Activated T-helper 2 cell treated with anti-CD3 and anti-CD28 coated beads, Interferon-gamma antibody, Interleukin-2, Interleukin-4, amounts not matched to agents 10 μg/mL and 5 μg/mL and 100 μg/mL, durations not matched to agents 14 hours and 24 hours and 36 hours (primary cell): Measurements from ENCODE around the gene MVD. TPM values are rescaled to one million over a fixed set of nuclear protein-coding genes. Genes with fewer than 3 reads are reported as not detected.
A peak's percentile ranks its signal among the peaks of the same experiment; 100 is the strongest.

Experiments
- DNase-seq: peaks from one replicate; pipeline ENCODE4 v3.0.0; 2021; ENCODE audit warnings: low spot score
- H3K27ac Mint-ChIP-seq: one replicate; pipeline ENCODE4 v1.8.0; 2021; ENCODE audit warnings: mixed read lengths
- H3K27me3 Mint-ChIP-seq: one replicate; pipeline ENCODE4 v1.8.0; 2021; ENCODE audit warnings: low read depth, mixed read lengths
- H3K36me3 Mint-ChIP-seq: one replicate; pipeline ENCODE4 v1.8.0; 2021; ENCODE audit warnings: low read depth, mixed read lengths
- H3K4me1 Mint-ChIP-seq: one replicate; pipeline ENCODE4 v1.8.0; 2021; ENCODE audit warnings: low read depth, mixed read lengths
- H3K4me3 Mint-ChIP-seq: one replicate; pipeline ENCODE4 v1.8.0; 2021; ENCODE audit warnings: low read depth, mild to moderate bottlenecking, moderate library complexity, mixed read lengths
- H3K9me3 Mint-ChIP-seq: one replicate; pipeline ENCODE4 v1.8.0; 2021; ENCODE audit warnings: mixed read lengths
- intact Hi-C: fragments of 100-400 bp; cut with micrococcal nuclease; formaldehyde crosslinking; loops from one replicate; pipeline ENCODE4 v1.15.1; 2023
- total RNA-seq: library from RNA; stranded (reverse); gene quantifications from 2 replicates; pipeline ENCODE4 v1.2.3, GENCODE V29; 2022

MVD gene
- total RNA-seq, 1 donor from 2014 or later, result 132 TPM

DNA sequence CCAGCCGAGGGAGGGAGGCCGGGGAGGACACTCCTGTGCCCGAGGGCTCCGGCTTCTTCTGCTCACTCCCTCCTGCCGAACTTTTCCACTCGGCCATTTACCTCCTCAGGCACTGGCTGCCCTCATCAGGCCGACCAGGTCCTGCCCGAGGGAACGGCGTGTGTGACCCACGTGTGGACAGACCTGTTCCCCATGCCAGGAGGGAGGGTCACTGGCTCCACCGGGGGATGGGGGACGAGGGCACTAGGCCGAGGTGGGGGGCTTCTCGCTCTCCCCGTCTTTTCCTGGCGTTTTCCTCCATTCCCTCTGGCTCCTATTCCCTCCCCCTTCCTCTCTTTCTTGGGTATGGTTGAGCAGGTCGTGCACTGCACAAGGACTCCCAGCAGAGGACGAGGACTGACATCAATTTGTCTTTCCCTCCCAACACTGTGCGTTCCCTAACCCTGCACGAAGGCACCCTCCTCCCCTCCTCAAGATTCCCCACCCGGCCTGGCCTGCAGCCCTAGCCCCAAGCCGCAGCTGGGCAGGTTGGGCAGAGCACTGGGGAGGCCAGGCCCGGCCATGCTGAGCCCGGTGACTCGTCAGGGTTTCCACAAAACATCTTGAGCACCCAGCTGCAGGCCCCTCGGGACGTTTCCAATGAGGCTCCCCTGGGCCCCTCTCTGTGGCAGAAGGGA, 27.8 kb downstream of the MVD start:
- Mint-ChIP-seq H3K36me3 (peaks cover 23% of the 10 kb centered on the region), H3K4me3 (peak overlapping the region; percentile 63), H3K27me3 (peaks cover 14% of the 10 kb centered on the region), H3K9me3 (no peaks in the 10 kb centered on the region), H3K27ac (no peak overlapping the region), H3K4me1 (peaks cover 19% of the 10 kb centered on the region)
- DNase-seq, result no peak
- intact Hi-C loops, result no loop called here

DNA sequence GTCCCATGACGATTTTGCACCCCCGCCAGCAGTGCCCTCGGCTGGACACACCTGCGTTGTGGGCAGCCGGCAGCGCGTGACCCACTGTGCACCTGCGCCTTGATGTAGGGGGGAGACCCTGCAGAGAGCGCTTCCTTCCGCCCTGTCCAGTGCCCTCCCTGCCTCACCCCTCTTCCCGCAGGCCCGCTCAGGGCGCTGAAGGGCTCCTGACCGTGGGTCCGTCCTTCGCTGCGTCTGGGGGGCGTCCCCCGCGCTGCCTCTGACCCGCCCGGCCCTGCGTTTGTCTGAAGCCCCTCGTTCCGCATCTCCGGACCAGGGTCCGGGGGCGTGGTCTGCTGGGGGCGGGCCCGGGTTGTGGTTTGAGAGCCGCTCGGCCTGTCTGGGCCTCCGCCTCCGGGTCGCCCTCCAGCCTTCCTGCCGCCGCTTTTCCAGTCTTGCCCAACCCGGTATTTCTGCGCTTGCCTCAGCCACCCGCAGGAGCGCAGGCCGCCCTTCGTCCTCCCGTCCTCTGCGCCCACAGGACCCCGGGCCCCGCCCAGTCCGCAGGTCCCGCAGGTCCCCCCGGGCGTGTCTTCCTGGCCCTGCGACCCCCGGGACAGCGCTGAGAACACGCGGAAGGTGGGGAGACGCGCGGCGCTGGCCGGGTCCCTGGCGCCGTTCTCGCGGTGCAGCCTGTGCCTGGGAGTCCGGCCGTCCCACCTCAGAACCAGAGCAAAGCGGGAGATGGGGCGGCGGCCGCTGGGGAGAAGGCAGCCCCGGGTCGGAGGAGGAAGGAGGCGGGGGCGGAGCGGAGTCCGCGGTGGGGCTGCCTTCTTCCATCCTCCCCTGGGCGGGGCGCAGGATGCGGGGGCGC, 28.5 kb downstream of the MVD start:
- Mint-ChIP-seq H3K9me3 (no peaks in the 10 kb centered on the region), H3K27ac (no peak overlapping the region), H3K4me1 (peaks cover 17% of the 10 kb centered on the region), H3K27me3 (peaks cover 11% of the 10 kb centered on the region), H3K36me3 (peaks cover 23% of the 10 kb centered on the region), H3K4me3 (peak overlapping the region; percentile 67)
- DNase-seq, result peak; percentile 60
- intact Hi-C loops, result no loop called here

DNA sequence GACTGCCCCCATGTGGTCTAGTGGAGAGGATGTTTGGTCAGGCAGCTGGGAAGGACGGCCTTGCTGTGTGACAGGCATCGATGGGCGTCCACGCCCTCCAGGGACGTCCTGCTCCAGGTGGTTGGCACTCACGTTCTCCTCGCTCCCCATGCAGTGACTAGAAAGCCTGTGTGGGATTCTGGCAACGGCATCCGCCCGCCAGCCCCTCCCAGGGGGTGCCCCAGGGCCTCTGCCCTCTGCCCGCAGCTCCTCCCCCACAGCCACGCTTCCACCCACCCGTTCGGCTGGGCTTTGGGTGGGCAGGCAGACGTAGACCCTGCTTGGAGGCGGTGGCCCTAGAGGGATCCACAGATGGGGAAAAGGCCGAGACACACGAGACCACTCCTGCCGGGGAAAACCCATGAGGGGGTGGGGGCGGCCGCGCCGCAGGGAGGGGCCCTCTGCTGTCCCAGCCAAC, 29.2 kb downstream of the MVD start:
- H3K4me3 Mint-ChIP-seq, result peak overlapping the region; percentile 67
- peaks cover 17% of the 10 kb centered on the region for H3K4me1 Mint-ChIP-seq
- no peaks in the 10 kb centered on the region for H3K9me3 Mint-ChIP-seq
- no peak for DNase-seq
- peaks cover 25% of the 10 kb centered on the region for H3K36me3 Mint-ChIP-seq
- intact Hi-C loops, result no loop called here
- peaks cover 11% of the 10 kb centered on the region for H3K27me3 Mint-ChIP-seq
- peak overlapping the region; percentile 28 for H3K27ac Mint-ChIP-seq

DNA sequence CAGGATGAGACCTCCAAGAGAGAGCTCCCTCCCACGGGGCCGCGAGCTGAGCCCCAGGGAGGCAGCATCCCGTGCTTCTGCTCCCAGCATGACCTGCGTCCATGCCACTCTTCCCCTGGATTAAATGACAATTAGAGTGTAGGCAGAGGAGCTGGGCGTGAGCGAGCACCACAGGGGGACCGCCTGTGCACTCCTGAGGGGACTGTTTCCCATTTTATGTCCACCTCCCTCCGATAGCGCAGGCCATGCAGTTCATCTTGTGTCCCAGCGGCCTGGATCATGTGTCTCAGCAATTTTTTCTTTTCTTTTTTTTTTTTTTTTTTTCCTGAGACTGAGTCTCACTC, 30.3 kb downstream of the MVD start:
- intact Hi-C loops, result no loop called here
- Mint-ChIP-seq H3K27me3 (peaks cover 5% of the 10 kb centered on the region), H3K4me3 (no peak overlapping the region), H3K36me3 (peaks cover 34% of the 10 kb centered on the region), H3K9me3 (no peaks in the 10 kb centered on the region), H3K27ac (no peak overlapping the region), H3K4me1 (peaks cover 12% of the 10 kb centered on the region)
- DNase-seq, result no peak

DNA sequence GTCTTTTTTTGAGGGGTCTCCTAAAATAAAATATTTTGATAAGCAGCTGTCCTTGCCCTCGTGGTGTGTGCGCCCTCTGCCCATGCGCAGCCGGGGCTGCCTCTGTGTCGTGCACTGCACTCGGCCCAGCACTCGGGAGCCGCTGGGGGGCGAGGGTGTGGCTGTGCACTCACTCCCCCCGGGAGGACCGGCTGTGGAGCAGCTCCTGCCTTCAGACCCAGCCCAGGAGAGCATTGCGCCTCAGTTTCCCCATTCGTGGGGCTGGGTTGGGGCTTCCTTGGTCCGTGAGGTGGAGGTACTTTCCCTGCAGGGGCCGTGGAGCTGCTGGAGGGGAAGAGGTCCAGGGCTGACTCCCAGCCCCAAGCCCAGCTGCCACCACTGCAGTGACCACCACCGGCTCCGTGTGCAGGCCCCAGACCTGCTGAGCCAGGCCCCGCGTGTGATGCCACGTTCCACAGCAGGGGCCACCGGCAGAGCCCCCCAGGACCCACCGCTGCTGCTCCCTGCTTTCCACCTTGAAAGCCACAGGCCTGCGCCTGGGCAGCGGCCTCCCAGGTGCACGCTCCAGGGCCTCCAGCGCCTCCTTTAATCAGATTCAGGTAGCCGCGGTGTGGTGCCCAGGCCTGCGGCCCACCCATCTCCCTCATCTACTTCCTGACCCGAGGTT, 30.8 kb downstream of the MVD start:
- Mint-ChIP-seq H3K27ac (no peak overlapping the region), H3K9me3 (no peaks in the 10 kb centered on the region), H3K27me3 (peaks cover under 1% of the 10 kb centered on the region), H3K4me1 (peaks cover 8% of the 10 kb centered on the region), H3K4me3 (no peak overlapping the region), H3K36me3 (peaks cover 36% of the 10 kb centered on the region)
- DNase-seq, result no peak
- intact Hi-C loops, result no loop called here

DNA sequence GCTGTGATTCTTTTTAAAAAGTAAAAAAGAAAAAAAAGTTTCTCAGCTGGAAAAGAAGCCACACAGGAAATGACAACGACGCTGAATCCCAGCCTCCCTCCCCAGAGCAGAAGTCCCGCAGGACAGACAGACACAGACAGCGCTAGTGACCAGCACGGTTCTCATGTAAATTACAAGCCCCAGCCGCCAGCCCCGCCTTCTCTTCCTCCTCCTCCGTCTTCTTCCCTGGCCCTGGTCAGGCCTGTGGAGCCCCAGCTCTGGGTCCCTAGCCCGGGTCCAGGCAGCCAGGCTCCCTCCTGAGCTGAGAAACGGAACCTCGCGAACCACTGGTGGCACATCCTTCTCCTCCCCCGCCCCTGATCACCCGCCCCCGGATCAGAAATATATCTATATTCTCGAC, 31.5 kb downstream of the MVD start:
- Mint-ChIP-seq H3K9me3 (no peaks in the 10 kb centered on the region), H3K4me3 (no peak overlapping the region), H3K27me3 (no peaks in the 10 kb centered on the region), H3K4me1 (peaks cover 7% of the 10 kb centered on the region), H3K36me3 (peaks cover 41% of the 10 kb centered on the region), H3K27ac (no peak overlapping the region)
- DNase-seq, result no peak
- intact Hi-C loops, result no loop called here

DNA sequence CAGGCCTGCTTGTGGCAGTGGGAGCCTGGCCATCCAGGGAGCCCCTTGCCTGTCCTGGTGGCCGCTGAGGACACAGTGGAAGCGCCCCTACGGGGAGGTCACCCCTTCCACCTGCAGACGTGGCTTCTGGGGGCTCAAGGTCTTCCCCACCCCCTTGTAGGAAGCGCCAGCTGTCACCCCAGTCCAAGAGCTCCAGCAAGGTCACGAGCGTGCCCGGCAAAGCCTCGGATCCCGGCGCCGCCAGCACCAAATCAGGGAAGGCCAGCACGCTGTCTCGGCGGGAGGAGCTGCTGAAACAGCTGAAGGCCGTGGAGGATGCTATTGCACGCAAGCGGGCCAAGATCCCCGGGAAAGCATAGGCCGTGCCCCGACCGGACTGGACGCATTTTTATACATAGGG, 31.9 kb downstream of the MVD start:
- Mint-ChIP-seq H3K4me1 (peaks cover 4% of the 10 kb centered on the region), H3K27ac (no peak overlapping the region), H3K36me3 (peaks cover 41% of the 10 kb centered on the region), H3K27me3 (no peaks in the 10 kb centered on the region), H3K4me3 (no peak overlapping the region), H3K9me3 (no peaks in the 10 kb centered on the region)
- DNase-seq, result no peak
- intact Hi-C loops, result no loop called here

DNA sequence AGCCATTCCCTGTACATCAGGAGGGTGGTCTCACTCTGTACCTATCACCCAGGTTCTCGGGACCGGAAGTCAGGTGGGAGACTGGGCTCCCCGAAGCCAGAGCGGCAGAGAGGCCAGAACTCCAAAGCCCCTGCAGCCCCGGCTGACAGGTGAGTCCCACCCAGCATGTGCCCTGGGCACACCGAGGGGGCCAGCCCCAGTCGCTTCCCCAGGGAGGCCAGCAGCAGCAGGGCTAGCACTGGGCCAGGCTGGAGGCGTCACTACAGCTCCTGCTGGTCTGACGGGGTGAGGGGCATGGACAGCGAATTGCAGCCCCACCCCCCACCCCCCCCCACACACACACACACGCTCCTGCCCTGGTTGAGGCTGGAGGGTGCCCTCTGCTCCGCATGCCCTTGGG, 32.5 kb downstream of the MVD start:
- intact Hi-C loops, result no loop called here

DNA sequence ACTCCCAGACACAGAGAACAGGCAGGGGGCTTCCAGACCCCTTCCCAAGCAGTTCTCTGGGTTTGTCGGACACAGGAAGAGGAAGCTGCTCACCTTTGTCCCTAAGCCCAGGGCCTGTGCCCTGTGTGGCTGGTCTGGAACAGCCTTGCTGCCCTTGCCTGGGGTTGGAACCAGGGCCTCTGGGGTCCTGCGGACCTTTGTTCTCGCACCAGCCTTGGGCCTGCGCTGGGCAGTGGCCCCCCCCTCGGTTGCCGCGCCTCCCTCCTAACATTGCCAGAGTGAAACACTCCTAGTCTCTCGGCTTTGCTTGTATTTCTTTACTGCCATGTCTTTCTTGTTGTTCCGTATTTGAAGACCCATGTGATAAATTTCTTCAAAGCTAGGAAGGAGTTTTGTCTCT, 33.1 kb downstream of the MVD start:
- H3K27ac Mint-ChIP-seq, result no peak overlapping the region
- peaks cover 44% of the 10 kb centered on the region for H3K36me3 Mint-ChIP-seq
- no peak for DNase-seq
- no peaks in the 10 kb centered on the region for H3K27me3 Mint-ChIP-seq
- H3K4me1 Mint-ChIP-seq, result no peaks in the 10 kb centered on the region
- no peak overlapping the region for H3K4me3 Mint-ChIP-seq
- no peaks in the 10 kb centered on the region for H3K9me3 Mint-ChIP-seq
- intact Hi-C loops, result no loop called here

More for the DNA sequence above, 32.5 kb downstream of the MVD start:
- Mint-ChIP-seq H3K4me1 (peaks cover 3% of the 10 kb centered on the region), H3K36me3 (peaks cover 41% of the 10 kb centered on the region), H3K27me3 (no peaks in the 10 kb centered on the region), H3K9me3 (no peaks in the 10 kb centered on the region), H3K4me3 (no peak overlapping the region), H3K27ac (no peak overlapping the region)
- no peak for DNase-seq

DNA sequence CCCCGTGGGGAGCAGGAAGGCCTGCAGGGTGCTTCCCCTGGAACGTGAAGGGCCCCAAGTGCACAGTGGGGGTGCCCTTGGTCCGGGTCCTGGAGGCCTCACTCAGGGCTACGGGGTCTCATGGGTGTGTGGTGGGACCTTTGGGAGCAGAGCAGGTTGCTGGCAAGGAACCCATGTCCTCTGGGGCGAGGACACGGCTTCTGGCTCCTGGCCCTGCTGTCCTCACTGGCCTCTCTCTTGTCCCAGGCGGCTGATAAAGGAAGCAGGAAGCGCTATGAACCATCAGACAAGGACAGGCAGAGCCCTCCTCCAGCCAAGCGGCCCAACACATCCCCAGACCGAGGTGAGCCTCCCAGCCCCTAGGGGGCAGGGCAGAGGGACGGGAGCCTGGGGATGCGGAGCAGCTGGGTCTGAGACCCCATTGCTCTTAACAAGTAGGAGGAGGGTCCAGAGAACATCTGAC, 34.3 kb downstream of the MVD start:
- peaks cover 50% of the 10 kb centered on the region for H3K36me3 Mint-ChIP-seq
- H3K27me3 Mint-ChIP-seq, result no peaks in the 10 kb centered on the region
- H3K4me3 Mint-ChIP-seq, result no peak overlapping the region
- no peak for DNase-seq
- no peaks in the 10 kb centered on the region for H3K4me1 Mint-ChIP-seq
- no peaks in the 10 kb centered on the region for H3K9me3 Mint-ChIP-seq
- intact Hi-C loops, result no loop called here
- H3K27ac Mint-ChIP-seq, result no peak overlapping the region

DNA sequence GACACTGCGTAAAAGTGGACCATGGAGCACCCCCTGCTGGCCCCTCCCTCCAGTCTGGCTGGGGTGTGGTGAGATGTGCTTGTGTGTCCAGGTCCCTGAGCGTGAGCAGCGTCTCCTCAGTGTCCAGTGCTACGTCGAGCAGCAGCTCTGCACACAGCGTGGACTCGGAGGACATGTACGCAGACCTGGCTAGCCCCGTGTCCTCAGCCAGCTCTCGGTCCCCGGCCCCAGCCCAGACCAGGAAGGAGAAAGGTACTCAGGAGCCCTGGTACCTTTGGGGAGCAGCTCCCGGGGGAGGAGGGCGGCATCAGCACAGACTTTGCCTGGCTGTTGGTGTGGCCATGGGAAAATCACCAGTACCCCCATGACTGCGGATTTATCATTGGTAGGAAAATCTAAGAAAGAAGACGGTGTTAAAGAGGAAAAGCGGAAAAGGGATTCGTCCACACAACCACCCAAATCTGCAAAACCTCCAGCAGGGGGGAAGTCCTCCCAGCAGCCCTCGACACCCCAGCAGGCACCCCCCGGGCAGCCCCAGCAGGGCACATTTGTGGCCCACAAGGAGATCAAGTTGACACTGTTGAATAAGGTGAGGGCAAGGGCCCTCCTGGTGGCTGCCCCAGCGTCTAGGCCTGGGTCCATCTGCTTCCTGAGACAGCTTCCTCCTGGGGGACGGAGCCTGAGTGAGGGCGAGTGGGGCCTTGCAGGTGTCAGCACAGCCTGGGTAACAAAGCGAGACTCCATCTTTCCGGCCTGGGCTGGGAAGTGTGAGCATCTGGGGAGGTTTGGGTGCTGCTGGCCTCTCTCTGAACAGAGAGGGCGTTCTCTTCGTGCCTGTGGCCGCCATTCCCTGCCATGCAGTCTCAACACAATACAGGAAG, 35.1 kb downstream of the MVD start:
- Mint-ChIP-seq H3K4me1 (no peaks in the 10 kb centered on the region), H3K4me3 (no peak overlapping the region), H3K27ac (no peak overlapping the region), H3K9me3 (no peaks in the 10 kb centered on the region), H3K36me3 (peaks cover 54% of the 10 kb centered on the region), H3K27me3 (no peaks in the 10 kb centered on the region)
- intact Hi-C loops, result no loop called here
- DNase-seq, result no peak

DNA sequence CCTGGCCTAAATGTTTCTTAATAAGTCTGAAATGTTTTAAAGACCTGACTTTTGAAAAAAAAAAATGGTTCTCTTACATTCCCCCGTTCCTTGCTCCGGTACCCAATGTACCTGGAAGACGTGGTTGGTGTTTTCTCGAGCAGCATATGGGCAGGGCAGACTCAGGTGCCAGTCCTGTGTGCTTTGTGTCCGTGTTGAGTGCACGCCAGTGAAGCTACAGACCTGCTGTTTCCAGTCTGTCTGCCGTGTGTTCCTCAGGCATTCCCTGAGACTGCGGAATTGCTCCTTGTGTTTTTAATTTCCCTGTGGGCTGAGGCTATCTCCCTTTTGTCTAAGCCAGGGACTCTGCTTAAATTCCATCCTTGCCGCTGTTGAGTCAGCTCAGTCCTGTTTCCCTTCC, 36.2 kb downstream of the MVD start:
- H3K27ac Mint-ChIP-seq, result no peak overlapping the region
- H3K36me3 Mint-ChIP-seq, result peaks cover 57% of the 10 kb centered on the region

More for the DNA sequence above, 36.2 kb downstream of the MVD start:
- Mint-ChIP-seq H3K27me3 (no peaks in the 10 kb centered on the region), H3K4me3 (no peak overlapping the region), H3K4me1 (no peaks in the 10 kb centered on the region), H3K9me3 (no peaks in the 10 kb centered on the region)
- no peak for DNase-seq
- intact Hi-C loops, result no loop called here
